Pancreas (tissue), 10 donors: Measurements from ENCODE around the gene LSMEM2. TPM values are rescaled to one million over a fixed set of nuclear protein-coding genes. Genes with fewer than 3 reads are reported as not detected.
A peak's percentile ranks its signal among the peaks of the same experiment; 100 is the strongest.
"Not testable (repeated sequence)": the region's sequence is repeated elsewhere in the genome, so short reads cannot be mapped to it uniquely, and the experiment has no call there.

ENCODE experiments used
- ATAC-seq, 4 donors: fragments of 200-7000 bp; cut with Tn5 transposase; one replicate each; pipeline versions ENCODE4 v1.8.0 to v1.9.1; 2020; ENCODE audit warnings: mild to moderate bottlenecking in 4 of 4, moderate library complexity in 4 of 4
- DNase-seq, 6 donors: peaks; one replicate each; pipeline ENCODE4 v3.0.0-alpha.2; 2020
- FAIRE-seq: peaks from 2 replicates; lab custom pipeline; 2012; peaks lifted over from hg19 to GRCh38; lab: Jason Lieb, UNC
- H3K27ac ChIP-seq, 4 donors: fragments of 200-600 bp; sonication (generic); 1 replicate in 3 of 4; 2 replicates in 1 of 4; pipeline versions ENCODE4 v1.5.0 to v1.8.0; 2020
- H3K27me3 ChIP-seq, 4 donors: fragments of 200-600 bp; one replicate each; pipeline ENCODE4 v1.8.0; 2021
- H3K36me3 ChIP-seq, 3 donors: fragments of 200-600 bp; sonication (generic) in 1 of 3; one replicate each; pipeline versions ENCODE4 v1.5.0 to v1.8.0; 2020 to 2021
- H3K4me1 ChIP-seq, 3 donors: fragments of 200-600 bp; one replicate each; pipeline ENCODE4 v1.8.0; 2021
- H3K4me3 ChIP-seq, 4 donors: fragments of 200-600 bp; sonication (generic) in 2 of 4; one replicate each; pipeline versions ENCODE4 v1.5.0 to v1.8.0; 2020 to 2021
- H3K9me3 ChIP-seq, 4 donors: fragments of 200-600 bp; one replicate each; pipeline ENCODE4 v1.8.0; 2021
- CTCF ChIP-seq, 4 donors: fragments of 200-600 bp; sonication (generic) in 3 of 4; IDR thresholded peaks; one replicate each; pipeline versions ENCODE4 v1.5.0 to v1.8.0; 2021; ENCODE audit warnings: antibody characterized with exemption in 4 of 4
- WGBS, 2 donors: extraction: QIAGEN DNeasy Blood & Tissue Kit; methylation state at CpG; one replicate each; pipeline ENCODE4 v1.1.7; 2013; 5-methylcytosine and 5-hydroxymethylcytosine counted together
- intact Hi-C, 3 donors: fragments of 100-400 bp; cut with DNase I; formaldehyde crosslinking; loops; one replicate each; pipeline versions ENCODE4 v1.11.1 to v1.14.2; 2022
- polyA plus RNA-seq, 2 donors: library from polyadenylated mRNA; stranded (reverse); fragments of 200-250 nt; gene quantifications; one replicate each; pipeline ENCODE4 v1.2.3, GENCODE V29; 2013
- total RNA-seq, 6 donors: library from RNA; stranded (reverse); fragmentation: NEBNext Ultra II Directional in 4 of 6; extraction: Animal tissue kit (Norgen Biotek cat#: 25700) in 4 of 6; gene quantifications; one replicate each; pipeline versions ENCODE4 v1.2.1 to v1.2.4, GENCODE V29; 2021 to 2023
- donor health status: healthy with polysubstance abuse.
- donor health status: DM: no; HTN: no; CAD: no; lungs with moderate emphysema.
- donor health status: DM: no; HTN: no; CAD: no.
- donor health status: control.
- donor health status: control.
- donor health status: Bipolar disorder and iron deficiency.
- donor health status: DM: yes; HTN: yes; CAD: no.
- donor health status: DM: no; HTN: no; CAD: no.
- donor health status: DM: no; HTN: no; CAD: no.
- donor health status: DM: yes; HTN: yes; CAD: no.

LSMEM2 gene
- total and polyA plus RNA-seq, 8 donors: 0.12 to 2.1 (median 0.15) TPM; not detected in 5

- Histone ChIP-seq H3K4me3 (peak overlapping the region in 2 of 4 donors; percentile 18 to 26), H3K4me1 (peaks cover 11 to 14% (median 11%) of the 10 kb centered on the region in 3 donors), H3K9me3 (no peaks in the 10 kb centered on the region), H3K27me3 (no peaks in the 10 kb centered on the region), H3K27ac (peak overlapping the region; percentile 58 to 78 (median 70)), H3K36me3 (no peaks in the 10 kb centered on the region)
- 81 to 84% methylated on average over 32 of the region's 32 CpGs for WGBS, 2 donors
- peak in 1 of 6 donors; percentile 30 for DNase-seq
- intact Hi-C loops: no loop called here
- ATAC-seq: no peak
- no peak for TF ChIP-seq CTCF (IDR thresholded peaks at IDR 0.05)
- no peak for FAIRE-seq
These were observed 23.5 kb downstream of the LSMEM2 start for GRCh38 chr3:50302095-50303012.

- no peaks in the 10 kb centered on the region for H3K9me3 ChIP-seq
- ATAC-seq: peak in 3 of 4 donors; percentile 3 to 27 (median 23)
- H3K36me3 ChIP-seq: no peaks in the 10 kb centered on the region
- H3K4me1 ChIP-seq: peaks cover 11 to 14% (median 11%) of the 10 kb centered on the region in 3 donors
- DNase-seq: peak in 5 of 6 donors; percentile 58 to 88 (median 73)
- intact Hi-C loops: no loop called here
- WGBS, 2 donors: 45 to 52% methylated on average over 14 of the region's 14 CpGs
- peak within 1 kb of the TSS; percentile 58 to 78 (median 70) for H3K27ac ChIP-seq
- no peak for FAIRE-seq
- TF ChIP-seq CTCF (IDR thresholded peaks at IDR 0.05): no peak
- no peaks in the 10 kb centered on the region for H3K27me3 ChIP-seq
- peak within 1 kb of the TSS in 2 of 4 donors; percentile 18 to 26 for H3K4me3 ChIP-seq
These were observed 24.3 kb downstream of the LSMEM2 start, which contains the start of gene HYAL1 for GRCh38 chr3:50303013-50303815. Gene HYAL1, minus strand, starts transcription at chr3:50303574. Its CDS starts 618 bp downstream, at chr3:50302956.

DNA sequence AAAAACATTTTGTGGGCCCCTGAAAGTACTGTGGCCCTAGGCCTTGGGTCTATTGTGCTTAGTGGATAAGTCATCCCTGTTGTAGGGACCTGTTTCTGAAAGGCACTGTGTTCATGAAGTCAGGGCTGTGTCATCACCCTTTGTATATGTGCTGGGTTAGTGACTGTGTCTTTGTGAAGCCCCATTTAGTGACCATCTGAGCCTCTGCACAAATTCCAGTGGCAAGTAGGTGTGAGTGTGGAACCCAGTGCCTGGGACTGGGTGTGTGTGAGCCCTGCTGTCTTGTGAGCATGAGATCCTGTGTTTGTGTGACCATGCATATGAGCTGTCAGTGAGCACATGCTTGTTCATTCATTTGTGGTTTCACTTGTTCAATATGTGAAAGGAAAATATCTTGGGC lies 25.7 kb downstream of the LSMEM2 start:
- ATAC-seq (no peak), DNase-seq (no peak), FAIRE-seq (no peak)
- no peaks in the 10 kb centered on the region for H3K27me3 ChIP-seq
- H3K9me3 ChIP-seq: no peaks in the 10 kb centered on the region
- H3K36me3 ChIP-seq: no peaks in the 10 kb centered on the region
- H3K4me3 ChIP-seq: no peak overlapping the region
- no peak for TF ChIP-seq CTCF (IDR thresholded peaks at IDR 0.05)
- peaks cover 8 to 12% (median 8%) of the 10 kb centered on the region in 3 donors for H3K4me1 ChIP-seq
- intact Hi-C loops: no loop called here
- H3K27ac ChIP-seq: no peak overlapping the region

GRCh38 chr3:50312041-50312440 lies 33.2 kb downstream of the LSMEM2 start:
- intact Hi-C loops, H3K27ac ChIP-seq, FAIRE-seq: not testable (repeated sequence)

GRCh38 chr3:50314342-50314741 lies 35.5 kb downstream of the LSMEM2 start:
- H3K36me3 ChIP-seq: no peaks in the 10 kb centered on the region
- H3K27ac ChIP-seq: no peak overlapping the region
- ATAC-seq (no peak), FAIRE-seq (no peak), DNase-seq (no peak)
- WGBS, 2 donors: 83 to 89% methylated on average over 3 of the region's 3 CpGs
- intact Hi-C loops: no loop called here
- H3K4me3 ChIP-seq: no peak overlapping the region
- no peaks in the 10 kb centered on the region for H3K9me3 ChIP-seq
- H3K4me1 ChIP-seq: peaks cover 3 to 10% (median 10%) of the 10 kb centered on the region in 3 donors
- no peaks in the 10 kb centered on the region for H3K27me3 ChIP-seq
- TF ChIP-seq CTCF (IDR thresholded peaks at IDR 0.05): no peak

More at GRCh38 chr3:50312041-50312440, 33.2 kb downstream of the LSMEM2 start:
- H3K27me3 ChIP-seq, DNase-seq, H3K9me3 ChIP-seq, H3K4me1 ChIP-seq, ATAC-seq, H3K4me3 ChIP-seq, H3K36me3 ChIP-seq: not testable (repeated sequence)
- WGBS, 2 donors: 92 to 93% methylated on average over 16 to 32 of the region's 32 CpGs
